ENCODE measurements around the gene PTPN1.

DNA sequence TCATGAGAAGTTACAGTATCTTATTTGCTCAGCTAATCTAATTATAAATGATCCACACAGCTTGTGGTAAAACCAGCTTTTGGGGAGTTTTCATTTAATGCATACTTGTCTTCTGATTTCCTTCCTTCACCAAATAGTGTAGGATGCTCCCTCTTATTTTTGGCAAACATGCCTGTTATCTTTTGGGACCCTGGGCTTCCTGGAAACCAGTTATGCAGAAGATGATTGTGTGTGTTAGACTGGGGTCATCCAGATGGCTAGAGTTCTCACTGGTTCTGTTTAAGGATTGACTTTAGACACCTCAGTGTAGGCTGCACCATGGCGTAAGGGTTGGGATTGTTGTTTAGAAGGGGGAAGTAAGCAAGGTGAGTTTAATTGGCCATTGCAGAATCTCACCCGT lies 61.3 kb downstream of the PTPN1 start:
- TF ChIP-seq TCF3 (IDR thresholded peaks at IDR 0.05; ENCODE audit: borderline replicate concordance, insufficient read depth, low read depth, low read length) (no peak), ESRRA (IDR thresholded peaks at IDR 0.05; ENCODE audit: low read length) (no peak), TCF7 (IDR thresholded peaks at IDR 0.05; ENCODE audit: borderline replicate concordance) (no peak)

Measured in GM12878 (cell line).